NCI-H2107 (cell line): ENCODE data around the gene C5AR1.
"Not testable (repeated sequence)": the region's sequence is repeated elsewhere in the genome, so short reads cannot be mapped to it uniquely, and the experiment has no call there.

Experiments
- DNase-seq: peaks from one replicate; lab custom pipeline; 2025; lab: John Stamatoyannopoulos, UW

Gene C5AR1

GRCh38 chr19:47284324-47284899, 25.2 kb upstream of the C5AR1 start:
- DNase-seq: no peak

GRCh38 chr19:47296036-47296435, 13.6 kb upstream of the C5AR1 start:
- DNase-seq: peak; percentile 89

DNA sequence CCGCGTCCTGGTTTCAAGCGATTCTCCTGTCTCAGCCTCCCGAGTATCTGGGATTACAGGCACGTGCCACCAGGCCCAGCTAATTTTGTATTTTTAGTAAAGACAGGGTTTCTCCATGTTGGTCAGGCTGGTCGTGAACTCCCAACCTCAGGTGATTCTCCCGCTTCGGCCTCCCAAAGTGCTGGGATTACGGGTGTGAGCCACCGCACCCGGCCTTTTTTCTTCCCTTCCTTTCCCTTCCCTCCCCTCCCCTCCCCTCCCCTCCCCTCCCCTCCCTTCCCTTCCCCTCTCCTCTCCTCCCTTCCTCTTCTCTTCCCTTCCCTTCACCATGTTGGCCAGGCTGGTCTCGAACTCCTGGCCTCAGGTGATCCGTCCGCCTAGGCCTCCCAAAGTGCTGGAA, 8.8 kb upstream of the C5AR1 start:
- not testable (repeated sequence) for DNase-seq

- DNase-seq: no peak
These were observed 7.4 kb upstream of the C5AR1 start for GRCh38 chr19:47302249-47302648.

GRCh38 chr19:47303966-47304365, 5.7 kb upstream of the C5AR1 start:
- no peak for DNase-seq

DNA sequence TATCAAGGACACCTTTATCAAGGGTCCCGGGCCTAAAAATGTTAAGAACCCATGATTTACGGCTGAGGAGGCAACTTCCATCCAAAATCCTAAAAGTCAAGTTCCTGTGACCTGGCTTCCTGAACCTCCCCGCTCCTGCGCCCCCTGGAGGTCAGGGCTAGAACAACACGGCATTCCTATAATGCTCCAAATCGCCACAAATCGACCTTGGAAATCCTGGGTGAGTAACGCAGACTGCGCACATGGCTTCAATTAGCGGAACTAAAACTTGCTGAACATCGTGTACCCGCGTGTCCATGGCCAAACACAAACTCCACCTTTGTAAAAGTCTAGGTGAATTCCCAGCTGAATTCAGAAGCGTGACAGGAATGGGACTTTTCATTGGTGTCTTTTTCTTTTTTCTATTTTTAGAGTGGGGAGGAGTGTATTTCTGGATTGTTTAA, 4.3 kb upstream of the C5AR1 start:
- peak; percentile 23 for DNase-seq

- no peak for DNase-seq
These were observed 3.4 kb upstream of the C5AR1 start for GRCh38 chr19:47306303-47306702.

- DNase-seq: no peak
These were observed 623 bp upstream of the C5AR1 start for GRCh38 chr19:47309038-47309437.

DNA sequence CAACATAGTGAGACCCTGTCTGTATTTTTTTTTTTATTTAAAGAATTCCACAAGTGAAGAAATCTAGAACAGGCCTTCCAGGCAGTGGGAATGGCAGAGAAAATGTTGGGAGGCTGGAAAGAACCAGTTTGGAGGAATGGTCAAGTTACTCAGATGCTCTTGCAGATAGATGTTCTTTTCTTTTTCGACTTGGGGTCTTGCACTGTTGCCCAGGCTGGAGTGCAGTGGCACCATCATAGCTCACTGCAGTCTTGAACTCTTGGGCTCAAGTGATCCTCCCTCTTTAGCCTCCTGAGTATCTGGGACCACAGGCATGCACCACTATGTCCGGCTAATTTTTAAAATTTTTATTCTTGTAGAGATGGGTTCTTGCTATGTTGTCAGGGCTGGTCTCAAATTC, 662 bp downstream of the C5AR1 start:
- no peak for DNase-seq

DNA sequence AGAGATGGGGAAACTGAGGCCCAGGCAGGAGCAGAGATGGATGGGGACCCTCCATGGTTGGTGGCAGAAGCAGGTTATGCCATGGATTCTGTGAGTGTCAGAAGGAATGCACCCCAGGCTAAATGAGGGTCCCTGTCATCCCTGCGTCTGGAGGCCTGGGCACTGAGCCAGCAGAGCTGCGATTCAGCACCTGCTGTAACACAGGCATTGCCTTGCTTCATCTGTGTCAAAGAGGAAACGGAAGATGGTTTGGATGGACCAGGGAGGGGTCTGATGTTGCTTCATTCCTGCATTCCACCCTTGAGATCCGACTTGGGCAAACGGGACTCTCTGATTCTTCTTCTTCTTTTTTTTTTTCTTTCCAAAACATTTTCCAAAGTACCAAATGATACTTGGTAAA, 1.2 kb downstream of the C5AR1 start:
- no peak for DNase-seq

DNA sequence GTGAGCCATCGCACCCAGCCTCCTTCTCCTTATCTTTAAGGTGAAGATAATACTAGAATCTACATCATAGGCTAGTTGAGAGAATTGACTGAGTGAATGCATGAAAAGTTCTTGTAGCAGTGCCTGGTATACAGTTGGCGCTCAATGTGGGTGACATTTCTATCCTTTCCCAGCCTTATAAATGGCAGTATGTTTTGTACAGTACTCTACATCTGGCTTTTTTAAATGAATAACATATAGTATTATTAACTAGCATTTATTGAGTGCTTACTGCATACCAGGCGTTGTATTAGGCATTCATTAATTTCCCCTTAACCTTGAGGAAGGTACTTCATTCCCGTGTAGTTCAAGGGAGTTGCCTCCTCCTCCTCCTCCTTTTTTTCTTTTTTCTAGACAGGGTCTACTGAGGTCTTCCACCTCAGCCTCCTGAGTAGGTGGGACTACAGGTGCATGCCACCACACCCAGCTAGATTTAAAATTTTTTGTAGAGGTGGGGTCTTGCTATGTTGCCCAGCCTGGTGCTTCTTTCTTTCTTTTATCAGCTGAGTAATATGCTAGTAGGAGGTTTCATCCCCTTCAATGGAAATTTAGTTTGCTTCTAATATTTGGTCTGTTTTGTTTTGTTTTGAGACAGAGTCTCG, 2.8 kb downstream of the C5AR1 start:
- no peak for DNase-seq

DNA sequence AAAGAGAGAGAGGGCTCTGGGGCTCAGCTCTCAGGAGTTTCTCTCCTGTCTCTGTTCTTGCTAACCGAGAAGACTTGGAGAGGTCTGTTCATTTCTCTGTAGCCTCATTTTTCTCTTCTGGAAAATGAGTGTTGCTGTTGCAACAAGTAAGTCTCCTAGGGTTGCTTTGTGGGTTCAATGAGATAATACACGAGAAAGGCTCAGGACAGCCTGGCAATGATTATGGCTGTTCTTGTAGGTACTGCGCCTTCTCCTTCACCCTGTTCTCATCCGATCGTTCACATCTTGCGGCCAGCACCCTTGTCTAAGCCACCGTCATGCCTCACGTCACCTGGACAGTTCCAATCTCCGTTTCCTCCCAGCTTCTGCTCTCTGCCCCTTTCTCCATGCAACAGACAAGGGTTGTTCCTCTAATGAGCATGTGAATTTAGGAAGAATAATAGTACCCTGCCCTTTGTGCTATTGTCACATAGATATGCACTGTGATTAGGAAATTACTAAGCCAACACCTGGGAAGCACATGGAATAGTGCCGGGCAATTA, 4.2 kb downstream of the C5AR1 start:
- no peak for DNase-seq

GRCh38 chr19:47315125-47315821, 5.6 kb downstream of the C5AR1 start:
- DNase-seq: no peak

GRCh38 chr19:47316513-47316912, 6.9 kb downstream of the C5AR1 start:
- no peak for DNase-seq

DNA sequence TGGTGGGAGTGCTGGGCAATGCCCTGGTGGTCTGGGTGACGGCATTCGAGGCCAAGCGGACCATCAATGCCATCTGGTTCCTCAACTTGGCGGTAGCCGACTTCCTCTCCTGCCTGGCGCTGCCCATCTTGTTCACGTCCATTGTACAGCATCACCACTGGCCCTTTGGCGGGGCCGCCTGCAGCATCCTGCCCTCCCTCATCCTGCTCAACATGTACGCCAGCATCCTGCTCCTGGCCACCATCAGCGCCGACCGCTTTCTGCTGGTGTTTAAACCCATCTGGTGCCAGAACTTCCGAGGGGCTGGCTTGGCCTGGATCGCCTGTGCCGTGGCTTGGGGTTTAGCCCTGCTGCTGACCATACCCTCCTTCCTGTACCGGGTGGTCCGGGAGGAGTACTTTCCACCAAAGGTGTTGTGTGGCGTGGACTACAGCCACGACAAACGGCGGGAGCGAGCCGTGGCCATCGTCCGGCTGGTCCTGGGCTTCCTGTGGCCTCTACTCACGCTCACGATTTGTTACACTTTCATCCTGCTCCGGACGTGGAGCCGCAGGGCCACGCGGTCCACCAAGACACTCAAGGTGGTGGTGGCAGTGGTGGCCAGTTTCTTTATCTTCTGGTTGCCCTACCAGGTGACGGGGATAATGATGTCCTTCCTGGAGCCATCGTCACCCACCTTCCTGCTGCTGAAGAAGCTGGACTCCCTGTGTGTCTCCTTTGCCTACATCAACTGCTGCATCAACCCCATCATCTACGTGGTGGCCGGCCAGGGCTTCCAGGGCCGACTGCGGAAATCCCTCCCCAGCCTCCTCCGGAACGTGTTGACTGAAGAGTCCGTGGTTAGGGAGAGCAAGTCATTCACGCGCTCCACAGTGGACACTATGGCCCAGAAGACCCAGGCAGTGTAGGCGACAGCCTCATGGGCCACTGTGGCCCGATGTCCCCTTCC, 10.5 kb downstream of the C5AR1 start:
- DNase-seq: no peak

GRCh38 chr19:47321630-47322029, 12.0 kb downstream of the C5AR1 start:
- no peak for DNase-seq

- DNase-seq: no peak
These were observed 12.4 kb downstream of the C5AR1 start for GRCh38 chr19:47322058-47322457.

DNA sequence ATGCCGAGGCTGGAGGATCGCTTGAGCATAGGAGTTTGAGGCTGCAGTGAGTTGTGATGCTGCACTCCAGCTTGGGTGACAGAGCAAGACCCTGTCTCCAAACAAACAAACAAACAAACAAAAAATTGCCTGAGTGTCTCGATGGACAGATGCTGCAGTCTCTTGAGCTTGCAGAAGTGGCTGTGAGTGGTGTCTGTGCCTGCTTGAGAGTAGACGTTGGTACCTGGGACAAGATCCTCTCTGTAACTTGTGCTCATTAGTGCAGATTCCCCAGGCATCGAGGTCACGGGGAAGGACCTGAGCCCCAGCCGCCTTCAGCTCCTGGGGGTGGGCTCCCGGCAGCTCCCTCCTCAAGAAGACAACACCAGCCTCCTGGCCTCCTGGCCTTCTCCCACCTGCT, 13.7 kb downstream of the C5AR1 start:
- no peak for DNase-seq

DNA sequence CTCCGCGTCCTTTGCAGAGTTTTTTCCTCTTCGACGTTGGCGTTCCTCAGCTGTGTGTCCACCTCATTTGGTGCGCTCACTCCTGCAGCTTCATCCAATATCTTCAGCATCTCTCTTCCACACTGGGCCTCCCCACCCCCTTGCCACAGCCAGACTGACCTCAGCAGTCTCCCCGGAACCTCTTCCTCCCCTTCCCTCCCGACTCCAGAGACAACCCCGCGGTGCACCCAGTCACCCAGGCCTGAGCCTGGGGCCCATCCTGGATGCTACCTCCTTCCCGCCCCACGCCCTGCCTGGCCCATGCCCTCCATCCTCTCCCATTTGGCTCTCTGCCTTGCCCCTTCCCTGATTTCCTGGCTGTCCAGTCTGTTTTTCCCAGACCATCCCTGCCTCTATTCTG, 14.2 kb downstream of the C5AR1 start:
- no peak for DNase-seq

- DNase-seq: no peak
These were observed 14.8 kb downstream of the C5AR1 start for GRCh38 chr19:47324502-47324901.

- no peak for DNase-seq
These were observed 20.8 kb downstream of the C5AR1 start for GRCh38 chr19:47330466-47330869.

DNA sequence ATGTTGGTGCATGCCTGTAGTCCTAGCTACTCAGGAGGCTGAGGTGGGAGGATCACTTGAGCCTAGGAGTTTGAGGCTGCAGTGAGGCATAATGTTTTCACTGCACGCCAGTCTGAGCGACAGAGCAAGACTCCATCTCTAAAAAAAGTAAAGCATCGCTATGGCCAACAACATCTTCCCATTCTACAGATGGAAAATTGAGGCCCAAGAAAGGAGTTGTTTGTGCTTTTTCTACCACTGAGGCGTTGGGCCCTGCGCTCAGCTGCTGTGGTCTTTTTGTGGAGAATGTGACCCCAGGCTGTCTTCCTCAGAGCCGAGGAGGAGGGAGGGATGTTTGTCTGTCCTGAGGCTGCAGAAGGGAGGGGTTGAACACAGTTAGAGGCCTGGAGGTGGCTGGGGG, 21.8 kb downstream of the C5AR1 start:
- no peak for DNase-seq
